Activated CD4-positive, alpha-beta memory T cell treated with anti-CD3 and anti-CD28 coated beads, Interleukin-2, amount 10 ng/mL, durations not matched to agents 7 days and 5 days (primary cell): ENCODE measurements around the gene ADAMTS15. TPM values are rescaled to one million over a fixed set of nuclear protein-coding genes. Genes with fewer than 3 reads are reported as not detected.

ENCODE experiments used
- CTCF ChIA-PET: fragments of 350-600 bp; sonication (Branson Sonifier 250); formaldehyde crosslinking; loops from one replicate; lab custom pipeline; 2021; ENCODE audit warnings: antibody characterized with exemption, inconsistent platforms; lab: Charles Lee
- POLR2A ChIA-PET: fragments of 350-600 bp; sonication (Branson Sonifier 250); formaldehyde crosslinking; loops from one replicate; lab custom pipeline; 2021; ENCODE audit warnings: antibody characterized with exemption; lab: Charles Lee
- DNase-seq: peaks from one replicate; pipeline ENCODE4 v3.0.0-alpha.2; 2020
- H3K27ac Mint-ChIP-seq: one replicate; pipeline ENCODE4 v1.8.0; 2021; ENCODE audit warnings: mild to moderate bottlenecking, mixed read lengths
- H3K27me3 Mint-ChIP-seq: one replicate; pipeline ENCODE4 v1.8.0; 2021; ENCODE audit warnings: mixed read lengths
- H3K36me3 Mint-ChIP-seq: one replicate; pipeline ENCODE4 v1.8.0; 2021; ENCODE audit warnings: low read depth, mixed read lengths
- H3K4me1 Mint-ChIP-seq: one replicate; pipeline ENCODE4 v1.8.0; 2021; ENCODE audit warnings: mixed read lengths
- H3K4me3 Mint-ChIP-seq: one replicate; pipeline ENCODE4 v1.8.0; 2021; ENCODE audit warnings: mild to moderate bottlenecking, mixed read lengths
- H3K9me3 Mint-ChIP-seq: one replicate; pipeline ENCODE4 v1.8.0; 2021; ENCODE audit warnings: mixed read lengths
- total RNA-seq, 2 experiments: library from RNA; stranded (reverse); gene quantifications; one replicate each; pipeline ENCODE4 v1.2.3, GENCODE V29; 2021

Gene ADAMTS15
- total RNA-seq, 2 experiments from 2014 or later = not detected

GRCh38 chr11:130473795-130474377, 25.4 kb downstream of the ADAMTS15 start:
- Mint-ChIP-seq H3K27me3 (no peaks in the 10 kb centered on the region), H3K4me1 (no peaks in the 10 kb centered on the region), H3K36me3 (no peaks in the 10 kb centered on the region), H3K27ac (no peak overlapping the region), H3K4me3 (no peak overlapping the region), H3K9me3 (no peaks in the 10 kb centered on the region)
- CTCF ChIA-PET = no interaction called here
- no peak for DNase-seq
- POLR2A ChIA-PET = no interaction called here

GRCh38 chr11:130474637-130475400, 26.4 kb downstream of the ADAMTS15 start:
- no peaks in the 10 kb centered on the region for H3K36me3 Mint-ChIP-seq
- no peaks in the 10 kb centered on the region for H3K9me3 Mint-ChIP-seq
- DNase-seq = no peak
- H3K4me3 Mint-ChIP-seq = no peak overlapping the region
- ChIA-PET CTCF (interaction anchor here (0.9 kb wide), 1 partner anchor 24 kb away, joined by 3 read pairs; no protein-coding TSS in a partner anchor), POLR2A (no interaction called here)
- no peaks in the 10 kb centered on the region for H3K4me1 Mint-ChIP-seq
- H3K27ac Mint-ChIP-seq = no peak overlapping the region
- no peaks in the 10 kb centered on the region for H3K27me3 Mint-ChIP-seq

GRCh38 chr11:130475426-130476053, 27.1 kb downstream of the ADAMTS15 start:
- no peaks in the 10 kb centered on the region for H3K36me3 Mint-ChIP-seq
- no peaks in the 10 kb centered on the region for H3K27me3 Mint-ChIP-seq
- H3K9me3 Mint-ChIP-seq = no peaks in the 10 kb centered on the region
- no peak overlapping the region for H3K4me3 Mint-ChIP-seq
- ChIA-PET POLR2A (no interaction called here), CTCF (interaction anchor here (0.9 kb wide), 1 partner anchor 25 kb away, joined by 3 read pairs; no protein-coding TSS in a partner anchor)
- H3K27ac Mint-ChIP-seq = no peak overlapping the region
- no peak for DNase-seq
- H3K4me1 Mint-ChIP-seq = no peaks in the 10 kb centered on the region

GRCh38 chr11:130476200-130476921, 27.9 kb downstream of the ADAMTS15 start:
- no peaks in the 10 kb centered on the region for H3K36me3 Mint-ChIP-seq
- no peaks in the 10 kb centered on the region for H3K27me3 Mint-ChIP-seq
- ChIA-PET POLR2A (no interaction called here), CTCF (no interaction called here)
- no peak for DNase-seq
- no peak overlapping the region for H3K27ac Mint-ChIP-seq
- H3K4me3 Mint-ChIP-seq = no peak overlapping the region
- H3K4me1 Mint-ChIP-seq = no peaks in the 10 kb centered on the region
- no peaks in the 10 kb centered on the region for H3K9me3 Mint-ChIP-seq

GRCh38 chr11:130476922-130477491, 28.6 kb downstream of the ADAMTS15 start:
- Mint-ChIP-seq H3K36me3 (no peaks in the 10 kb centered on the region), H3K4me3 (no peak overlapping the region), H3K4me1 (no peaks in the 10 kb centered on the region), H3K27me3 (no peaks in the 10 kb centered on the region), H3K9me3 (no peaks in the 10 kb centered on the region), H3K27ac (no peak overlapping the region)
- POLR2A ChIA-PET = no interaction called here
- no peak for DNase-seq
- CTCF ChIA-PET = no interaction called here

GRCh38 chr11:130477586-130478203, 29.2 kb downstream of the ADAMTS15 start:
- H3K27ac Mint-ChIP-seq = no peak overlapping the region
- no peaks in the 10 kb centered on the region for H3K9me3 Mint-ChIP-seq
- no peak overlapping the region for H3K4me3 Mint-ChIP-seq

GRCh38 chr11:130478204-130478701, 29.8 kb downstream of the ADAMTS15 start:
- Mint-ChIP-seq H3K27ac (no peak overlapping the region), H3K36me3 (no peaks in the 10 kb centered on the region), H3K4me1 (no peaks in the 10 kb centered on the region), H3K4me3 (no peak overlapping the region), H3K9me3 (no peaks in the 10 kb centered on the region), H3K27me3 (peaks cover 4% of the 10 kb centered on the region)
- CTCF ChIA-PET = no interaction called here
- DNase-seq = no peak
- POLR2A ChIA-PET = no interaction called here

More at GRCh38 chr11:130477586-130478203, 29.2 kb downstream of the ADAMTS15 start:
- CTCF ChIA-PET = no interaction called here
- H3K36me3 Mint-ChIP-seq = no peaks in the 10 kb centered on the region
- no peaks in the 10 kb centered on the region for H3K4me1 Mint-ChIP-seq
- POLR2A ChIA-PET = no interaction called here
- DNase-seq = no peak
- H3K27me3 Mint-ChIP-seq = peaks cover 3% of the 10 kb centered on the region

GRCh38 chr11:130478881-130479280, 30.4 kb downstream of the ADAMTS15 start:
- DNase-seq = no peak
- H3K36me3 Mint-ChIP-seq = no peaks in the 10 kb centered on the region
- ChIA-PET POLR2A (no interaction called here), CTCF (no interaction called here)
- H3K4me1 Mint-ChIP-seq = no peaks in the 10 kb centered on the region
- no peak overlapping the region for H3K4me3 Mint-ChIP-seq
- H3K9me3 Mint-ChIP-seq = no peaks in the 10 kb centered on the region
- peaks cover 6% of the 10 kb centered on the region for H3K27me3 Mint-ChIP-seq
- no peak overlapping the region for H3K27ac Mint-ChIP-seq

- ChIA-PET POLR2A (no interaction called here), CTCF (no interaction called here)
- peaks cover 8% of the 10 kb centered on the region for H3K27me3 Mint-ChIP-seq
- no peak overlapping the region for H3K27ac Mint-ChIP-seq
- H3K4me3 Mint-ChIP-seq = no peak overlapping the region
- no peak for DNase-seq
- H3K4me1 Mint-ChIP-seq = no peaks in the 10 kb centered on the region
- H3K9me3 Mint-ChIP-seq = no peaks in the 10 kb centered on the region
- H3K36me3 Mint-ChIP-seq = no peaks in the 10 kb centered on the region
Measured at GRCh38 chr11:130480186-130480585, 31.7 kb downstream of the ADAMTS15 start.

GRCh38 chr11:130480711-130481140, 32.3 kb downstream of the ADAMTS15 start:
- Mint-ChIP-seq H3K27ac (no peak overlapping the region), H3K27me3 (peaks cover 8% of the 10 kb centered on the region), H3K4me3 (no peak overlapping the region), H3K9me3 (no peaks in the 10 kb centered on the region), H3K4me1 (no peaks in the 10 kb centered on the region), H3K36me3 (no peaks in the 10 kb centered on the region)
- DNase-seq = no peak
- ChIA-PET CTCF (no interaction called here), POLR2A (no interaction called here)

GRCh38 chr11:130483124-130483523, 34.7 kb downstream of the ADAMTS15 start:
- H3K36me3 Mint-ChIP-seq = no peaks in the 10 kb centered on the region
- no peak for DNase-seq
- no peak overlapping the region for H3K27ac Mint-ChIP-seq
- peaks cover 8% of the 10 kb centered on the region for H3K27me3 Mint-ChIP-seq
- POLR2A ChIA-PET = no interaction called here
- no peak overlapping the region for H3K4me3 Mint-ChIP-seq
- CTCF ChIA-PET = no interaction called here
- peaks cover under 1% of the 10 kb centered on the region for H3K4me1 Mint-ChIP-seq
- H3K9me3 Mint-ChIP-seq = no peaks in the 10 kb centered on the region

GRCh38 chr11:130485983-130486382, 37.5 kb downstream of the ADAMTS15 start:
- H3K9me3 Mint-ChIP-seq = no peaks in the 10 kb centered on the region
- peaks cover 10% of the 10 kb centered on the region for H3K27me3 Mint-ChIP-seq
- no peak overlapping the region for H3K4me3 Mint-ChIP-seq
- no peak for DNase-seq
- H3K36me3 Mint-ChIP-seq = no peaks in the 10 kb centered on the region
- H3K4me1 Mint-ChIP-seq = peaks cover 2% of the 10 kb centered on the region
- CTCF ChIA-PET = no interaction called here
- POLR2A ChIA-PET = interaction anchor here (0.9 kb wide), 1 partner anchor 89 kb away, joined by 3 read pairs; no protein-coding TSS in a partner anchor
- H3K27ac Mint-ChIP-seq = no peak overlapping the region
